HG03342 (cell line): Measurements from ENCODE around the gene SEC22A.

Experiments
- ATAC-seq: cut with Tn5 transposase; IDR thresholded peaks from one replicate; pipeline ENCODE4 v1.9.1; 2021; ENCODE audit warnings: mild to moderate bottlenecking, moderate library complexity; ENCODE audit not compliant: unreplicated experiment

SEC22A gene

GRCh38 chr3:123286308-123287023 lies 84.7 kb downstream of the SEC22A start:
- ATAC-seq = peak; percentile 74

DNA sequence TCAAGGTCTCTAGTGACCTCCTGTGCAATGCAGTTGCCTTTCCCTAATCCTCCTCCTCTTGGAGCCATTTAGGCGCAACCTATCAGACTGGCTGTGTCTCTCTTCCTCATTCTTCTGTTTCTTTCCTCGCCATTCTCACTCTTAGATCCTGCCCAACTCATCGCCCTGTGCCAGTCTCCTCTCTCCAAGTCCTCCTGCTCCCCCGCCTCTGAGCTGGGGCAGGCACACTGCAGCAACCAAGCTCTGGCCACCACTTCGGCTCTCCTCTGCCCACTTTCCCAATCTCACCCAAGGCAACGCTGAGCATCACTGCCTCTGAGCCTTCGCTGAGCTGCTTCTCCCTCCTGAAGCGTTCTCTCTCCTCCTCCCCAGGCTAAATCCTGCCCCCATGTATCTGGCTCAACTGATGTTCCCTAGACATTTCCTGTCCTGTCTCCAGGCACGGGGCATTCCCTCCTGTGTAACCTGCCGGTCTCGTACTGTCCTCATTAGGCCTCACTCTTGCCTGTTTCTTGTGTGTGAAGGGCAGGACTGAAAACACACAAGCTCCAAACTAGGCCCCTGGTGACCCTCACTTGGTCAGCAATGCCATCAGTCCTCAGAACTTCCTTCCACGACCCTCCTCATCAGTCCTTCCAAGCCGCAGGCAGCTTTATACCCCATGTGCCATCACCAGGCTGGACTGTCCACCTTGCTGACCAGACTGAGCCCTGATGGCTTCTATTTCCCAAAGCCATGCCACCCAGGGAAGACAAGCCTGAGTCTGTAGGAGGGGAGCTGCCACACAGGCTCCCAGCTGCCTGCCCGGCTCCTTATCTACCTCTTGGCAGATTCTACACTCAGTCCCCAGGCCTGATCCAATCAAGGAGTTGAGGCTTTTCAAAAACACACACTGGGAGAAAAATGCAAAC lies 85.6 kb downstream of the SEC22A start:
- ATAC-seq = no peak

DNA sequence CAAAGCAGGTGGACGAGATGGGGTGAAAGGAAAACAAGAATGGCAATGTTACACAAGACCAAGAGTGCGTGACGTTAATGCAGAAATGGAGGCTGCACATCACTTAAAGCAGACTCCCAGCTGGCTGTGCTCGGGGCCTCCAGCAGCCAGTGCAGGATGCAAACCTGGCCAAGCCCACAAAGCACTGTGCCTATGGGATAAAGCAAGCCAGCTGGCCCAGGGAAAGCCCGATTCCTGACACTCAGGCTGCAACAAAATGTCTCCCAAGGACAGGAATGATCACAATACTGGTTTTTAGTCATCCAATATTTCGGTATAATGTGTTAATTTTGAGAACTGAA lies 86.2 kb downstream of the SEC22A start:
- no peak for ATAC-seq

- no peak for ATAC-seq
Observed at GRCh38 chr3:123289391-123290106, 87.8 kb downstream of the SEC22A start.

GRCh38 chr3:123290107-123290930 lies 88.6 kb downstream of the SEC22A start:
- ATAC-seq = no peak

GRCh38 chr3:123290962-123291361 lies 89.2 kb downstream of the SEC22A start:
- ATAC-seq = no peak

DNA sequence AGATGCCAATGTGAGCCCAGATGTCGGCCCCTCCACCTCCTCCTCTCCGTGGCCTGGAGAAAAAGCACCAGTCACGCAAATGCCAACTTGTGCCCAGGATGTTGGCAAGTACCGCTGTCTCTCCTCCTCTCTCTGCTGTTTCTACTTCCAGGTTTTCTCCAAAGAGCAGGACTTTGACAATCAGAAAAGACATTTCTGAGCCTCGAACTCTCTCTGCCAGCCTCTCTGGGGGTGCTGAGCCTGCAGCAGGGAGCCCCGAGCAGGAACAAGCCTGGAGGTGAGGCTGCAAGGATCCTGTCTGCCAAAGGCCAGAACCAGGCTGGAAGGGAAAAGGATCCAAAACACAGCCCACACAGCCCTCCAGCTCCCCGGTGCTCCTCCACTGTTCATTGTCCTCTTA lies 89.7 kb downstream of the SEC22A start:
- ATAC-seq = no peak

DNA sequence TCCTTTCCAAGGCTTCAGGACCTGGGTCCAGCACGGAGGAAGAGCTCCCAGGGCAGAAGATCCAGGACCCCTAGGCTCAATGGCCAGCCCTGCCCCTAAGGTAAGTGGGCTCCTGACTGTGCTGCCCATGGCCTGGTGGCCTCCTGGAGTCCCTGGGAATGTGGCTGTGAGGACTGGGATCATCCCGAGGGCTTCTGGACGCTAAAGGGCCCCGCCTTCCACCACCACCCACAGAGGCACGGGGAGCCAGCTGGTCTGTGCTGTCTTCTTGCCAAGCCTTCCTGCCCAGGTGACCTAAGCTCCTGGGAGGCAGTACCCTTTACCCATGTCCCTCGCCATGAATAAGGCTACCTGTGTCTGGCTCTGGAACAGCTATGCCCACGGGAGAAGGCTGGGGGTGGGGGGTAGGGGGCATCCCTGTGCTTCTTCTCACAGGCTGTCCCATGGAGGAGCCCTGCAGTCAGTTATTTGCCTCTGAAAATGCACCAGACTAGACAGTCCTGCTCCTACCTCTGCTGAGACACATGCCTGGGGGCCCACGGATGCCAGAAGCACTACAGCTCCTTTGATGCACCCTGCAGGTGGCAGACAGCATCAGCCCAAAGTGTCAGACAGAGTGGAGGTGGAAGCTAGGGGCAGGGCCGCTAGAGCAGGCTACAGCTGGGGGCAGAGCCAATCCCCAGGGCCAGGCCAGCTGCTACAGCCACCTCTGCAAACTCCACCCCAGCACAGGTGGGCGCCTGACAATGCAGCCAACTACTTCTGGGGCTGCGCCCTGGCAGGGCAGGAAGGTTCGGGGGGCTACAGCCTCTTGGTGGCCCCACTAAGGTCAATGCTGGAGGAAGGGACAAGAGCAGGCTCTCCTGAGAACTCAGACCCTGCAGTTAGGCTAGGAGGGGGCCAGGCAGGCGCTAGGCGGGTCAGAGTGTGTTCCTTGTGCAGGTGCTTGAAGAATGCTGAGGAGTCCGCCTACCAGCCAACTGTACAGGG lies 90.9 kb downstream of the SEC22A start:
- ATAC-seq = no peak

GRCh38 chr3:123294296-123294938 lies 92.7 kb downstream of the SEC22A start:
- no peak for ATAC-seq

GRCh38 chr3:123295171-123295900 lies 93.6 kb downstream of the SEC22A start:
- no peak for ATAC-seq

- no peak for ATAC-seq
Observed at GRCh38 chr3:123295901-123296250, 94.1 kb downstream of the SEC22A start.

DNA sequence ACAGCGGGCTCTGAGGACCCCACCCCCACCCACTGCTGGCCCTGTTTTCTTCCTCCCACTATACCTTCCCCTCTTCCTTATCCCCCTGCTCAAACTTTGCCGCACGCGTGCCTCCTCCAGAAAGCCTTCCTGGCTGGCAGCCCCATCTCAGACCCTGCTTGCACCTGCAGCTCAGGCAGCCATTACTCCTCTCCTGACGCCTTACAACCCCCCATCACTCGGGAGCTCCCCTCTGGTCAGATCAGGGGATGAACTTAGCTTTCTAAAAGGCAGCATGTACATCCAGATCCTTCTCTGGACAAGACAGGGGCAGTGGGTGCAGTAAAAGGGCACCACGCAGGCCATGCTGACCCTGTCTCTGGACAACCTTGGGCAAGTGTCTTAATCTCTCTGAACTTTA lies 94.5 kb downstream of the SEC22A start:
- ATAC-seq = no peak

DNA sequence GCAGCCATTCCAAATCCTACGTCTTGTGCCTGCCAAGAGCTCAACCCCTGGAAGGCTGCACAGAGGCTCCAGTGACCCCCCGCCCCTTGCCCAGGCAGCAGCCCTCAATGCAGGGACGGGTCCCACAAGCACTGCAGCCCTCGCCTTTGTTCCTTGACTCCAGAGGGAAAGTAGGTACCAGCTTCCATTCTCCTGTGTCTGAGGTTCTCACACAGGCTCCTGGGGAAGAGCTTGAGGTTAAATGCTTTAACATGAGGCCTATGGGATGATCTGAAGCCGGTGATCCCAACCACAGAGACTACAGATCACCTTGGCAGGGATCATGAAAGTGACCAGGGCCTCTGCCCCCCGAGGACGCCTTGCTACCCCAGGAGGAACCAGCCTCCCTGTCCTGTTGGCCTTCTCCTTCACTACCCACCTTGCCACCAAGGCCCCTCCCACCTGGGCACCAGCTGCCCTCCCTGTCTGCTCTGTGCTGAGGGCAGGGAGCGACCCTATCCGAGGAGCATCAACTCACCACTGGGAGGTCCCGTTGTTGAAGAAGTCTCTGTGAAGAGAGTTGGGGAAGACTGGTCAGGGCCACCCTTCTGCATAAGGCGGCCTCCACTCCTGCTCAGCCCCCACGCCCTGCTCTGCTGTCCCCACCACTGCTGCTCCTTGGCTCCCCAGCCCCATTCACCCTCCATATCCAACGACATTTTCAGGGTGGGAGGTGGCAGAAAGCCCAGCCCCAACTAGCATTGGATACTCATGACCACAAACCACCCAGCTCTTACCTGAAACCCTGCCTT lies 95.3 kb downstream of the SEC22A start:
- no peak for ATAC-seq

DNA sequence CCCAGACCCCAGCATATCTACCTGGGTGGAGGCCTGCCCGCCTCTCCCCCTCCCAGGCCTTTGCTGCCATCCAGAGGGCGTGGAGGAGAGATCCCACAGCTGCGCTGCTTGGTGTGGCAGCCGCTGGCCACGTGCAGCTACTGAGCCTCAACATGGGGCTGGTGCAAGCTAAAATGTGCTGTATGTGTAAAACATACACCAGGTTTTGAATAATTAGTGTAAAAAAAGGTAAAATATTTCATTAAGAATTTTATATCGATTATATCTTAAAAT lies 95.8 kb downstream of the SEC22A start:
- ATAC-seq = no peak

- ATAC-seq = no peak
Observed at GRCh38 chr3:123298903-123299302, 97.2 kb downstream of the SEC22A start.

DNA sequence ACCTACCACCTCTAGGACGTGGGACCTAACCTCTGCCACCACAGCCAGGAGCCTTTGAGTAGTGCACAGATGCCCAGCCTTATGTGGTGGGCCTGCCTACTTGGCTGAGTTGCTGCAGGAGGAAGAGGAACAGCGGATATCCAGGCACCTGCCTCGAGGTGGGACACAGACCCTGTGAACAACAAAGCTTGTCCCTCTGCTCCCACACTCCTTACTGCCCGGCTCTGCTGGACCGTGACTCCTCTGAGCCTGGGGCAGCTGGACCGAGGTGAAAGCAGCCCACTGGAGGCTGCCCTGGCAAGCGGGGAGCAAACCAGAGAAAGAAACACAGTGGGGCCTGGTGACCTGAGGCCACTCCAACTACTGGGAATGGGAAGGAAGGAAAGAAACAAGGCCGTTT lies 97.8 kb downstream of the SEC22A start:
- ATAC-seq = no peak

GRCh38 chr3:123300056-123300455 lies 98.3 kb downstream of the SEC22A start:
- ATAC-seq = no peak

DNA sequence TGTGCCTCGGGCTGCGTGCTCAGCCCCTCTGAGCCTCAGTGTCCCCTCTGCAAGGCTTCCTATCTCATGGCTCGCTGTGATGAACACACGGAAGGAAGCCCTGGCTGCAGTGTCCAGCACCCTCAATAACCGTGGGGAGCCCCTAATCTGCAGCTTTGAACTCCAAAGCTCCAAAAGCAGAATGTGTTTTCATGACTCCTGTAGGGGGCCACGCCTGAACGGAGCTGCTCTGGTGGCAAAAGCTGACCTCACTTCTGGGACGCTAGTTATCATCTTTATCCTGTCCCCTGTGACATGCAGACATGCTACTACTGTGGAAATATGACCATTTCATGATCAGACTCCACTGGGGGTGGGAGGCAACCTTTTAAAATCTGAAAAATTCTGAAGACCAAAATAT lies 98.8 kb downstream of the SEC22A start:
- no peak for ATAC-seq
